ENCODE measurements around the gene BIRC5.

The BIRC5 gene

GRCh38 chr17:78200451-78200850 is 13.6 kb upstream of the BIRC5 start:
- no peak for DNase-seq (ENCODE audit: low read depth in 2 of 2)
- TF ChIP-seq CTCF (IDR thresholded peaks at IDR 0.05; ENCODE audit: low read depth, low read length): no peak
- H3K4me3 ChIP-seq (replicated peaks in 1 of 2; ENCODE audit: low read depth in 2 of 2, low read length in 2 of 2): no peak overlapping the region

- H3K4me3 ChIP-seq (replicated peaks in 1 of 2; ENCODE audit: low read depth in 2 of 2, low read length in 2 of 2): no peak overlapping the region
- no peak for DNase-seq (ENCODE audit: low read depth in 2 of 2)
- TF ChIP-seq CTCF (IDR thresholded peaks at IDR 0.05; ENCODE audit: low read depth, low read length): no peak
These were observed 11.4 kb upstream of the BIRC5 start for GRCh38 chr17:78202666-78203065.

GRCh38 chr17:78204387-78205123 is 9.5 kb upstream of the BIRC5 start:
- no peak for DNase-seq (ENCODE audit: low read depth in 2 of 2)
- H3K4me3 ChIP-seq (replicated peaks in 1 of 2; ENCODE audit: low read depth in 2 of 2, low read length in 2 of 2): no peak overlapping the region
- no peak for TF ChIP-seq CTCF (IDR thresholded peaks at IDR 0.05; ENCODE audit: low read depth, low read length)

- TF ChIP-seq CTCF (IDR thresholded peaks at IDR 0.05; ENCODE audit: low read depth, low read length): no peak
These were observed 8.8 kb upstream of the BIRC5 start for GRCh38 chr17:78205124-78205775.

GRCh38 chr17:78206298-78206697 is 7.8 kb upstream of the BIRC5 start:
- no peak for DNase-seq (ENCODE audit: low read depth in 2 of 2)
- TF ChIP-seq CTCF (IDR thresholded peaks at IDR 0.05; ENCODE audit: low read depth, low read length): no peak
- no peak overlapping the region for H3K4me3 ChIP-seq (replicated peaks in 1 of 2; ENCODE audit: low read depth in 2 of 2, low read length in 2 of 2)

More at GRCh38 chr17:78205124-78205775, 8.8 kb upstream of the BIRC5 start:
- DNase-seq (ENCODE audit: low read depth in 2 of 2): no peak
- H3K4me3 ChIP-seq (replicated peaks in 1 of 2; ENCODE audit: low read depth in 2 of 2, low read length in 2 of 2): no peak overlapping the region

GRCh38 chr17:78208486-78208885 is 5.6 kb upstream of the BIRC5 start:
- DNase-seq (ENCODE audit: low read depth in 2 of 2): no peak
- no peak for TF ChIP-seq CTCF (IDR thresholded peaks at IDR 0.05; ENCODE audit: low read depth, low read length)
- no peak overlapping the region for H3K4me3 ChIP-seq (replicated peaks in 1 of 2; ENCODE audit: low read depth in 2 of 2, low read length in 2 of 2)
